GM19397 (cell line): ENCODE data around the gene TRIM63.

Source experiments
- ATAC-seq: cut with Tn5 transposase; IDR thresholded peaks from one replicate; pipeline ENCODE4 v1.9.1; 2021; ENCODE audit warnings: mild to moderate bottlenecking, moderate library complexity; ENCODE audit not compliant: unreplicated experiment

TRIM63 gene

GRCh38 chr1:26058052-26058595 lies 9.3 kb downstream of the TRIM63 start:
- ATAC-seq: no peak

- ATAC-seq: no peak
These were observed 10.2 kb downstream of the TRIM63 start for GRCh38 chr1:26057189-26057588.

DNA sequence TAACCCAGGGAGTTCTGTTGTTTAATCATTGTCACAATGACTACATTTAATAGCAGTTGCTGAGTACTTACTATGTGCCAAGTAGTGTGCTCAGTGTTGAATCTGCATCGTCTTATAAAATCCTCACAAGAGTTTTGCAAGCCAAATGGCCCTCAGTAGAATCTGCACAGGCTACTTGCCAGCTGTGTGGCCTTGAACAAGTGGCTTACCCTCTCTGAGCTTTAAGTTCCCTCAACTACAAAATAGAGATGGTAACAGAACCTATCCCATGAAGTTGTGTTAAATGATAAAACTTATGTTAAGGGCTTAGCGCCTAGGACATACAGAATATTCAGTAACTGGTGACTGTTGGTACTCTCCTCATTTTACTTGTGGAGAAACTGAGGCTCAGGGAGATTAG lies 12.4 kb downstream of the TRIM63 start:
- ATAC-seq: no peak

- no peak for ATAC-seq
These were observed 13.5 kb downstream of the TRIM63 start for GRCh38 chr1:26053718-26054560.

- ATAC-seq: no peak
These were observed 17.2 kb downstream of the TRIM63 start for GRCh38 chr1:26050248-26050640.

GRCh38 chr1:26049531-26050247 lies 17.7 kb downstream of the TRIM63 start:
- no peak for ATAC-seq

DNA sequence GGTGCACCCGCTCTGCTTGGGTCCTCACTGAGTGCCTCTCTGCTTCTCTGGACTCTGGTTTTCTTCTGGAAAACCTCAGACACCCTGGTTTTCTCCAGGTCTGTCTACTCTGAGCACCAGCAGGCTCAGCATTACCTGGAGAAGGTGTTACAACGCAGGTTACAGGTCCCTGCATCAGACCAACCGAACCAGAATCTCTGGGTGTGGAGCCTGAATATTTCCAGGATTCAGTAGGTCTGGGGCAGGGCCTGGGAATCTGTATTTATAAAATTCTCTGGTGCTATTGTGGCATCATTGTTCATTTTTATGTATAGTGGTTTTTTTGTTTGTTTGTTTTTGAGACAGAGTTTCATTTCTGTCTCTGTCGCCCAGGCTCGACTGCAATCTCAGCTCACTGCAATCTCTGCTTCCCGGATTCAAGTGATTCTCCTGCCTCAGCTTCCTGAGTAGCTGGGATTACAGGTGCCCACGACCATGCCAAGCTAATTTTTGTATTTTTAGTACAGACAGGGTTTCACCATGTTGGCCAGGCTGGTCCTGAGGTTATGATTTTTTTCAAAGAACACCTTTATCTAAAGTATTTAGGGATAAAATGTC lies 20.1 kb downstream of the TRIM63 start:
- ATAC-seq: no peak

- no peak for ATAC-seq
These were observed 21.0 kb downstream of the TRIM63 start for GRCh38 chr1:26046246-26047095.

DNA sequence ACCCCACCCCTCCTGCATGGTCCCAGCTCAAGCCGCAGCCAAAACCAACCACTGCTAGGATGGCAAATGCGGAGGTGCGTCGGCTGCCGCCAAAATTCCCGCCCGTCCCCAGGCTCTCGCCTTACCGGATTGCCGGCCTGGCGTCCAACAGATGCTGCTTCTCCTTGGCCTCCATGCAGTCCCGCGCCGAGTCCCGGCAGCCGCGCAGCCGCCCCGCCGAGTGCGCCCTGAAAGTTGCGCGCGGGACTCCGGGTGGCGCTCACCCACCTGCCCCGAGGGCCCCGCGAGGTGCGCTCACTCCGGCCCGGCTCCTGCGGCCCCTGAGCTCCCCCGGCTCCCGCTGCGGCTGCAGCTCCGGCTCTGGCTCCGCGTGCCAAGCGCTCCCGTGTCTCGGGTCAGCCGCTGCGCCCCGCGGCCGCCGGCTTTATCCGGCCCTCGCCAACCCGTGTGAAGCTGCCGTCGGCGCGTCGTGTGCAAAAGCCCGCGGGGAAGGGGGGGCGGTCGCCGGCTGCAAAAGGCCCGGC lies 21.6 kb downstream of the TRIM63 start, which contains the start of gene SLC30A2:
SLC30A2 (minus strand) TSS at position 397 of the 524 bp plus-strand sequence; CDS start at position 175, 222 bp downstream.
- no peak for ATAC-seq

DNA sequence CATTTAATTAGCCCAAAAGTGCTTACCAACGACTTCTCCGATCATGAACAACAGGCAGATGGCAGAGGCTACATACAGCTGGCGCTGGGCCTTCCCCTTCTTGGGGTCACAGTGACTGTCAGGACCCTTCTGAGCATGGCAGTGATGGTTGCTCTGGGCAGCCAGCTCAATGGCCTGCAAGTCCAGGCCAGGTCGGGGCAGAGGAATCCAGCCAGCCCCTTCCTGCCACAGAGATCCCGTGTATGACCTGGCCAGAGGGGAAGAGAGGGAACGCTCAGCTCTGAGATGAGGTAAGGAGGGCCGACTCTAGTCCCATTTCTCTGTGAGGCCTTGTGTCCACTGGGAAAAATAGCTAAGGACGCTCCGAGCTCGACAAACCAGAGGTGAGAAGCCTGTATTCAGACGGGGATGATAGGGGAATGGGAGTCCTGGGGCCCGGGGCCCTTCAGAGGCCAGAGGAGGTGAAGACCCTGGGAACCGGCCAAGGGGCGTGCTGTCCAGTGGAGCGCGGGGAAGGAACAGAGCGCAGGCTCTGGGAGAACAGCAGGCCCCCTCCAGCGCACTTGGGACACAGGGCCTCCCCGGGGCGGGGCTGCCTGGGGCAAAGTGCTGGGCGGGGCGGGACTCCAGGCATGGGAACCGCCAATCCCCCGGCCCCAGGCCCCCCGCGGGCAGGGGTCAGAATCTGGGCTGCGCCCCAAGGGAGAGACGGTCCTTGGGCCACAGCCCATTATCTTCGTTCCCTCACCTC lies 22.3 kb downstream of the TRIM63 start:
- no peak for ATAC-seq

DNA sequence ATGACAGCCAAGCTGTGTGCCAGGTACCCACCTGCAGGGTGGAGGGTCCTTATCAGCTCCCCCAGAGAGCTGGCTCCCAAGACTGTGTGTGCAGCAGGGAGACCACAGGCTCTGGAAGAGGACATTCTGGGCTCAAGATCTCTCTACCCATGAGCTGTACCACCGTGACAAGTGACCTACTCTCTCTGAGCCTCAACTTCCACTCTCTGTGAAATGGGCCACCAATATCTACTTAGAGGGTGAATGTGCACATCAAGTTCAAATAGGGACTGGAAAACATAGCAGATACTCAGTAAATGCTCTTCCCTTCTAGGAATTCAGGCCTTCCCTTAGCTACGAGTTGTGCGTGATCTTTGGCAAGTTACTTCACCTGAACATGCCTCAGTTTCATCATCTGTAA lies 23.0 kb downstream of the TRIM63 start:
- ATAC-seq: no peak

DNA sequence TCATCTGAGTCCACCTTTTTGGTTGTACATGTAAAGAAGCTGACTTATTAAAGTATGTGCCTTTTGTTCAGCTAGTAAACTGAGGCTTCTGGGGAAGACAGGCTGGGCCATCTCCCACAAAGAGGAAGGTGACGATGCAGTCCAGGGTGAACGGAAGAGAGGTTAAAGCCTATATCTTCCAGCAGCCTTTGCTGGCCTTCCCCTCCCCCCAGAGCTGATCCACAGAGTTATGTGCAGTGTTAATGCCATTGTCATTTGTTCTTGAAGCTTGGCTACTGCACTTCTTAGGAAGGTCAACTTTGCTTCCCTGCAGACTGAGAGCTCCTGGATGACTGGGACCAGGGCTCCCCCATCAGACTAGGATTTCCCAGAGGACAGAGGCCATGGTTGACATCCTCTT lies 23.7 kb downstream of the TRIM63 start:
- ATAC-seq: no peak

- no peak for ATAC-seq
These were observed 25.5 kb downstream of the TRIM63 start for GRCh38 chr1:26041978-26042377.

- ATAC-seq: no peak
These were observed 26.0 kb downstream of the TRIM63 start for GRCh38 chr1:26041401-26041800.

- no peak for ATAC-seq
These were observed 28.5 kb downstream of the TRIM63 start for GRCh38 chr1:26038904-26039303.

- ATAC-seq: no peak
These were observed 29.0 kb downstream of the TRIM63 start for GRCh38 chr1:26038477-26038876.

GRCh38 chr1:26037904-26038303 lies 29.5 kb downstream of the TRIM63 start:
- no peak for ATAC-seq

DNA sequence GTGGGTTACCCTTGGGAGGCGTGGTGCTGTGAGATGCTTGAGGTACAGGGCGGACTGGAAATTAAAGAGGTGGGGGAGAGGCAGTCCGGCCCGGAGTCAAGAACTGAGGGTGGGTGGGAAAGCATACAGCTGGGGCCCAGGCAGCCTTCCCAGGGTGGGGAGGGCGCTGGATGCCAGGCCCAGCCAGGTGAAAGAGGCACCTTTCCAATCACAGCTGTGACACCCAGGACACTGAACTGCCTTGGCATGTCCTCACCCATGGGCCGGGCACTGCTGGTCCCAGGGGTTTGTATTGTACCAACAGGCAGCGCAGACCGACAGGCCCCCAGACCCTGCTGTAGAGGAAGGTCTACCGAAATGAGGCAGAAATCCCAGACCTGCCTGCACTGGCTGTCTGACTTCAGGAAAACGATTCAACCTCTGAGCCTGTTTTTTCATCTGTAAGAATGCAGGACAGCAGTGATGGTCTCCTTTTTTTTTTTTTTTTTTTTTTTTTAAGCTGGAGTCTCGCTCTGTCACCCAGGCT lies 30.6 kb downstream of the TRIM63 start:
- no peak for ATAC-seq
